ENCODE results near the gene ALDH2.

- TF ChIP-seq CTCF (IDR thresholded peaks at IDR 0.05) (no peak), POLR2A (IDR thresholded peaks at IDR 0.05) (no peak), POLR2AphosphoS5 (IDR thresholded peaks at IDR 0.05) (no peak)
These were observed 37.9 kb upstream of the ALDH2 start for GRCh38 chr12:111728795-111729194.
